Measurements from ENCODE around the gene WDR1.

Gene WDR1

GRCh38 chr4:10031668-10032590 is 84.7 kb downstream of the WDR1 start:
- Histone ChIP-seq H3K4me3 (ENCODE audit: insufficient read depth, low read length, poor library complexity, severe bottlenecking) (no peak overlapping the region), H2AFZ (ENCODE audit: low read depth, low read length, severe bottlenecking) (no peak overlapping the region), H3K36me3 (ENCODE audit: low read length) (no peaks in the 10 kb centered on the region), H4K20me1 (ENCODE audit: low read depth, low read length) (no peaks in the 10 kb centered on the region), H3K79me2 (ENCODE audit: insufficient read depth, low read length) (no peaks in the 10 kb centered on the region), H3K27ac (ENCODE audit: low read depth, low read length) (no peak overlapping the region), H3K4me2 (ENCODE audit: low read depth, low read length, poor library complexity, severe bottlenecking) (no peak overlapping the region), H3F3A (ENCODE audit: insufficient read depth) (no peaks in the 10 kb centered on the region), H3K9ac (ENCODE audit: low read length) (no peak overlapping the region), H3K9me3 (ENCODE audit: insufficient read depth, low read length) (no peaks in the 10 kb centered on the region), H3K27me3 (ENCODE audit: low read length) (no peaks in the 10 kb centered on the region), H3K9me2 (replicated peaks; ENCODE audit: insufficient read depth, low read length) (no peaks in the 10 kb centered on the region)
- TF ChIP-seq CTCF (IDR thresholded peaks at IDR 0.05; ENCODE audit: insufficient read depth, low read length, poor library complexity, severe bottlenecking) (no peak), EZH2phosphoT487 (conservative IDR thresholded peaks at IDR 0.05; ENCODE audit: low read length) (no peak)

- H2AFZ ChIP-seq (ENCODE audit: low read depth, low read length, severe bottlenecking), result no peak overlapping the region
Observed at GRCh38 chr4:10030972-10031667, 85.5 kb downstream of the WDR1 start.

GRCh38 chr4:10029403-10029802 is 87.2 kb downstream of the WDR1 start:
- TF ChIP-seq CTCF (IDR thresholded peaks at IDR 0.05; ENCODE audit: insufficient read depth, low read length, poor library complexity, severe bottlenecking), result no peak
- no peak for TF ChIP-seq EZH2phosphoT487 (conservative IDR thresholded peaks at IDR 0.05; ENCODE audit: low read length)
- H2AFZ ChIP-seq (ENCODE audit: low read depth, low read length, severe bottlenecking), result no peak overlapping the region
- H3K4me3 ChIP-seq (ENCODE audit: insufficient read depth, low read length, poor library complexity, severe bottlenecking), result no peak overlapping the region
- no peaks in the 10 kb centered on the region for H3K36me3 ChIP-seq (ENCODE audit: low read length)
- H3K79me2 ChIP-seq (ENCODE audit: insufficient read depth, low read length), result no peaks in the 10 kb centered on the region
- H4K20me1 ChIP-seq (ENCODE audit: low read depth, low read length), result no peaks in the 10 kb centered on the region
- no peak overlapping the region for H3K27ac ChIP-seq (ENCODE audit: low read depth, low read length)
- no peak overlapping the region for H3K9ac ChIP-seq (ENCODE audit: low read length)
- no peaks in the 10 kb centered on the region for H3F3A ChIP-seq (ENCODE audit: insufficient read depth)
- no peaks in the 10 kb centered on the region for H3K9me2 ChIP-seq (replicated peaks; ENCODE audit: insufficient read depth, low read length)
- H3K27me3 ChIP-seq (ENCODE audit: low read length), result no peaks in the 10 kb centered on the region
- H3K9me3 ChIP-seq (ENCODE audit: insufficient read depth, low read length), result no peaks in the 10 kb centered on the region
- H3K4me2 ChIP-seq (ENCODE audit: low read depth, low read length, poor library complexity, severe bottlenecking), result no peak overlapping the region

More at GRCh38 chr4:10030972-10031667, 85.5 kb downstream of the WDR1 start:
- H3K27me3 ChIP-seq (ENCODE audit: low read length), result no peaks in the 10 kb centered on the region
- H3K9me2 ChIP-seq (replicated peaks; ENCODE audit: insufficient read depth, low read length), result no peaks in the 10 kb centered on the region
- H3K79me2 ChIP-seq (ENCODE audit: insufficient read depth, low read length), result no peaks in the 10 kb centered on the region
- H3K4me3 ChIP-seq (ENCODE audit: insufficient read depth, low read length, poor library complexity, severe bottlenecking), result no peak overlapping the region
- no peaks in the 10 kb centered on the region for H4K20me1 ChIP-seq (ENCODE audit: low read depth, low read length)
- TF ChIP-seq CTCF (IDR thresholded peaks at IDR 0.05; ENCODE audit: insufficient read depth, low read length, poor library complexity, severe bottlenecking) (no peak), EZH2phosphoT487 (conservative IDR thresholded peaks at IDR 0.05; ENCODE audit: low read length) (no peak)
- no peak overlapping the region for H3K27ac ChIP-seq (ENCODE audit: low read depth, low read length)
- no peaks in the 10 kb centered on the region for H3K9me3 ChIP-seq (ENCODE audit: insufficient read depth, low read length)
- H3K9ac ChIP-seq (ENCODE audit: low read length), result no peak overlapping the region
- no peak overlapping the region for H3K4me2 ChIP-seq (ENCODE audit: low read depth, low read length, poor library complexity, severe bottlenecking)
- no peaks in the 10 kb centered on the region for H3K36me3 ChIP-seq (ENCODE audit: low read length)
- H3F3A ChIP-seq (ENCODE audit: insufficient read depth), result no peaks in the 10 kb centered on the region

Measured in SU-DHL-6 (cell line).